Effector CD8-positive, alpha-beta T cell (primary cell): Measurements from ENCODE around the gene PAK1IP1.
A peak's percentile ranks its signal among the peaks of the same experiment; 100 is the strongest.
"Not testable (repeated sequence)": the region's sequence is repeated elsewhere in the genome, so short reads cannot be mapped to it uniquely, and the experiment has no call there.

ENCODE experiments used
- DNase-seq: peaks from one replicate; lab custom pipeline; 2025; lab: John Stamatoyannopoulos, UW
- total RNA-seq, 4 experiments: gene quantifications; one replicate each; lab custom pipeline; 2026; lab: John Stamatoyannopoulos, UW

PAK1IP1 gene
- 15.6 to 72.3 (median 18.7) reads per million in 4 experiments for total RNA-seq

GRCh38 chr6:10694302-10695085 lies at the start of gene PAK1IP1, which contains the start of gene C6orf52:
PAK1IP1 (plus strand) TSS chr6:10694972; CDS start chr6:10694986, 14 bp downstream.
C6orf52 (minus strand) TSS chr6:10694616; CDS start chr6:10687550, 7,066 bp downstream.
- peak; percentile 88 for DNase-seq

- DNase-seq = no peak
These were observed 39.2 kb upstream of the PAK1IP1 start for GRCh38 chr6:10655508-10656055.

GRCh38 chr6:10658910-10659698 lies 35.7 kb upstream of the PAK1IP1 start:
- DNase-seq = no peak

- DNase-seq = no peak
These were observed 34.9 kb upstream of the PAK1IP1 start for GRCh38 chr6:10659699-10660348.

- DNase-seq = not testable (repeated sequence)
These were observed 34.2 kb upstream of the PAK1IP1 start for GRCh38 chr6:10660431-10661191.

- DNase-seq = no peak
These were observed 32.6 kb upstream of the PAK1IP1 start for GRCh38 chr6:10662207-10662606.

GRCh38 chr6:10662742-10663141 lies 32.0 kb upstream of the PAK1IP1 start:
- DNase-seq = no peak

GRCh38 chr6:10665595-10665994 lies 29.2 kb upstream of the PAK1IP1 start:
- not testable (repeated sequence) for DNase-seq

GRCh38 chr6:10668126-10668917 lies 26.4 kb upstream of the PAK1IP1 start:
- DNase-seq = no peak

- no peak for DNase-seq
These were observed 18.4 kb upstream of the PAK1IP1 start for GRCh38 chr6:10676403-10676802.

GRCh38 chr6:10678456-10678855 lies 16.3 kb upstream of the PAK1IP1 start:
- DNase-seq = no peak

- DNase-seq = no peak
These were observed 13.0 kb upstream of the PAK1IP1 start for GRCh38 chr6:10681795-10682194.

- no peak for DNase-seq
These were observed 12.3 kb upstream of the PAK1IP1 start for GRCh38 chr6:10682355-10682988.

GRCh38 chr6:10684618-10685017 lies 10.2 kb upstream of the PAK1IP1 start:
- DNase-seq = no peak

- no peak for DNase-seq
These were observed 9.5 kb upstream of the PAK1IP1 start for GRCh38 chr6:10685092-10685915.

GRCh38 chr6:10686901-10687300 lies 7.9 kb upstream of the PAK1IP1 start:
- DNase-seq = no peak

GRCh38 chr6:10687582-10687981 lies 7.2 kb upstream of the PAK1IP1 start:
- DNase-seq = no peak

- no peak for DNase-seq
These were observed 3.9 kb upstream of the PAK1IP1 start for GRCh38 chr6:10690651-10691445.
